Measurements from ENCODE around the gene MPP2. TPM values are rescaled to one million over a fixed set of nuclear protein-coding genes. Genes with fewer than 3 reads are reported as not detected.

Gene MPP2
- total and polyA plus RNA-seq, 2 of the 13 experiments (the other 11 are each of a cell fraction or from before 2014, with no cell fraction given) = 0.20 to 1.7 TPM

DNA sequence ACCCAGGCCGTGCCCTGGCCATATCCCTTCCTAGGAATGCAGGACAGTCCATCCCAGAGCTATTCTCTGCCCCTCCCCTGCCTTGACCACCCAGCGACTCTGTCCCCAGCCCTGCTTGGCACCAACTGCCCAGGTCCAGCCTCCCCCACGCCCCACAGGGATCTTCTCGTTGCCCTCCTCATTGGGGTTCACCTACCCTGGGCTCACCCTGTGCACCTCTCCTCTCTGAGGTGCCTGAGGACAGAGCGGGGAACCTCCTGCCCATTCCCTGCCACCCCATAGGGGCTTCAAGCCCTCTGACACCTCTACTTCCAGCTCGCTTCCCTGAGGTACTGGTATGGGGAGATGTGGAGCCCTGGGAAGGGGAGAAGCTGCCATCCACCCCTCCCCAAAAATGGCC lies 6.2 kb upstream of the MPP2 start:
- ATAC-seq (no peak), DNase-seq (ENCODE audit: low spot score) (no peak), FAIRE-seq (no peak)
- ChIA-PET POLR2A (no interaction called here), CTCF (ENCODE audit: low intra/inter-chr PET ratio, low total read pairs) (no interaction called here)
- Histone ChIP-seq H3K27me3 (ENCODE audit: control insufficient read depth in 1 of 2, insufficient read depth in 2 of 2, low read length in 2 of 2) (peaks cover 4 to 68% of the 10 kb centered on the region in 2 experiments; a peak in 4 of 5 replicates), H3K4me1 (ENCODE audit: insufficient read depth, low read length) (no peaks in the 10 kb centered on the region), H3K4me2 (ENCODE audit: low read depth, low read length) (no peak overlapping the region), H3K79me2 (ENCODE audit: insufficient read depth, low read length) (no peaks in the 10 kb centered on the region), H3K36me3 (replicated peaks in 1 of 2; ENCODE audit: control insufficient read depth in 1 of 2, insufficient read depth in 2 of 2, low read length in 2 of 2) (no peaks in the 10 kb centered on the region), H3K9me3 (ENCODE audit: low read length) (no peaks in the 10 kb centered on the region), H4K20me1 (ENCODE audit: insufficient read depth, low read length) (no peaks in the 10 kb centered on the region), H3K27ac (ENCODE audit: extremely low read length, insufficient read depth, low read length) (no peak overlapping the region), H2AFZ (ENCODE audit: low read length) (no peak overlapping the region), H3K4me3 (replicated peaks in 1 of 3; ENCODE audit: insufficient read depth in 1 of 3, low read depth in 2 of 3, low read length in 3 of 3) (no peak overlapping the region), H3K9ac (ENCODE audit: insufficient read depth, low read depth, low read length) (no peak overlapping the region)
- BruUV-seq (replicated peaks) = no TSS peak
- WGBS (ENCODE audit: low lambda C conversion rate) = 13% methylated on average over 5 of the region's 6 CpGs
- in situ Hi-C loops (cut with HindIII; ENCODE audit: extremely low pct_ligation_motif_present, low pct_unique_long_range_greater_than_20kb) = no loop called here
- TF ChIP-seq EP300 (IDR thresholded peaks at IDR 0.05; ENCODE audit: low read depth in 2 of 2, low read length in 2 of 2) = no peak
- TF ChIP-seq EP300 (CRISPR knock-in tag; IDR thresholded peaks at IDR 0.05; ENCODE audit: borderline replicate concordance) = no peak
- TF ChIP-seq, protein P1, sequence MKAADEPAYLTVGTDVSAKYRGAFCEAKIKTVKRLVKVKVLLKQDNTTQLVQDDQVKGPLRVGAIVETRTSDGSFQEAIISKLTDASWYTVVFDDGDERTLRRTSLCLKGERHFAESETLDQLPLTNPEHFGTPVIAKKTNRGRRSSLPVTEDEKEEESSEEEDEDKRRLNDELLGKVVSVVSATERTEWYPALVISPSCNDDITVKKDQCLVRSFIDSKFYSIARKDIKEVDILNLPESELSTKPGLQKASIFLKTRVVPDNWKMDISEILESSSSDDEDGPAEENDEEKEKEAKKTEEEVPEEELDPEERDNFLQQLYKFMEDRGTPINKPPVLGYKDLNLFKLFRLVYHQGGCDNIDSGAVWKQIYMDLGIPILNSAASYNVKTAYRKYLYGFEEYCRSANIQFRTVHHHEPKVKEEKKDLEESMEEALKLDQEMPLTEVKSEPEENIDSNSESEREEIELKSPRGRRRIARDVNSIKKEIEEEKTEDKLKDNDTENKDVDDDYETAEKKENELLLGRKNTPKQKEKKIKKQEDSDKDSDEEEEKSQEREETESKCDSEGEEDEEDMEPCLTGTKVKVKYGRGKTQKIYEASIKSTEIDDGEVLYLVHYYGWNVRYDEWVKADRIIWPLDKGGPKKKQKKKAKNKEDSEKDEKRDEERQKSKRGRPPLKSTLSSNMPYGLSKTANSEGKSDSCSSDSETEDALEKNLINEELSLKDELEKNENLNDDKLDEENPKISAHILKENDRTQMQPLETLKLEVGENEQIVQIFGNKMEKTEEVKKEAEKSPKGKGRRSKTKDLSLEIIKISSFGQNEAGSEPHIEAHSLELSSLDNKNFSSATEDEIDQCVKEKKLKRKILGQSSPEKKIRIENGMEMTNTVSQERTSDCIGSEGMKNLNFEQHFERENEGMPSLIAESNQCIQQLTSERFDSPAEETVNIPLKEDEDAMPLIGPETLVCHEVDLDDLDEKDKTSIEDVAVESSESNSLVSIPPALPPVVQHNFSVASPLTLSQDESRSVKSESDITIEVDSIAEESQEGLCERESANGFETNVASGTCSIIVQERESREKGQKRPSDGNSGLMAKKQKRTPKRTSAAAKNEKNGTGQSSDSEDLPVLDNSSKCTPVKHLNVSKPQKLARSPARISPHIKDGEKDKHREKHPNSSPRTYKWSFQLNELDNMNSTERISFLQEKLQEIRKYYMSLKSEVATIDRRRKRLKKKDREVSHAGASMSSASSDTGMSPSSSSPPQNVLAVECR (CRISPR knock-in tag; IDR thresholded peaks at IDR 0.05; ENCODE audit: borderline replicate concordance) = no peak
- TF ChIP-seq ZNF484 (CRISPR knock-in tag; IDR thresholded peaks at IDR 0.05; ENCODE audit: borderline replicate concordance, low read depth) = no peak
- intact Hi-C loops (cut with micrococcal nuclease; ENCODE audit: unreplicated experiment) = no loop called here

Measured in HepG2 (cell line).